ENCODE data around the gene SLN. TPM values are rescaled to one million over a fixed set of nuclear protein-coding genes. Genes with fewer than 3 reads are reported as not detected.

SLN gene
- total RNA-seq, 1 donor from 2014 or later = 0.92 TPM

GRCh38 chr11:107752508-107752907, 40.7 kb upstream of the SLN start:
- ATAC-seq = no peak
- H3K27me3 ChIP-seq (ENCODE audit: low read depth) = no peaks in the 10 kb centered on the region
- H3K27ac ChIP-seq = no peak overlapping the region
- H3K9me3 ChIP-seq = no peaks in the 10 kb centered on the region
- DNase-seq = no peak
- H3K4me3 ChIP-seq = no peak overlapping the region
- H3K36me3 ChIP-seq = no peaks in the 10 kb centered on the region
- H3K4me1 ChIP-seq = no peaks in the 10 kb centered on the region
- no peak for TF ChIP-seq CTCF (IDR thresholded peaks at IDR 0.05)
- intact Hi-C loops (cut with DNase I) = no loop called here

- ATAC-seq (no peak), DNase-seq (no peak)
- Histone ChIP-seq H3K9me3 (no peaks in the 10 kb centered on the region), H3K36me3 (no peaks in the 10 kb centered on the region), H3K27me3 (ENCODE audit: low read depth) (no peaks in the 10 kb centered on the region), H3K4me1 (no peaks in the 10 kb centered on the region), H3K27ac (no peak overlapping the region), H3K4me3 (no peak overlapping the region)
- intact Hi-C loops (cut with DNase I) = no loop called here
- no peak for TF ChIP-seq CTCF (IDR thresholded peaks at IDR 0.05)
Measured at GRCh38 chr11:107751082-107751481, 39.2 kb upstream of the SLN start.

DNA sequence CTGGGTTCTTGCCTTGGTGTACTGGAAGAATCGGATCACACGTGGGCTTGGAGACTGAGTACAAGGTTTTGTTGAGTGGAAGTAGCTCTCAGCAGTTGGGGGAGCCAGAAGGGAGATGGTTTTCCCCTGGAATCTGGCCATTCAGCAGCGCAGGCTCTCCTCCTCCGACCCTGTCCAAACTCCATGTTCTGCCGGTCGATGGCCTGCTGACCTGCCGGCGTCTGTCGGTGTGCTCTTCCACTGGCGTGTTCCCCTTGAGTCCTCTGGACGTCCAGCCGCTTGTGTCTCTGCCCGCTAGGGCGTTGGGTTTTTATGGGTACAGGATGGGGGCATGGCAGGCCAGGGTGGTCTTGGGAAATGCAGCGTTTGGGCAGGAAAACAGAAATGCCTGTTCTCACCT, 38.5 kb upstream of the SLN start:
- H3K36me3 ChIP-seq = no peaks in the 10 kb centered on the region
- no peak for DNase-seq
- H3K4me3 ChIP-seq = no peak overlapping the region
- intact Hi-C loops (cut with DNase I) = no loop called here
- TF ChIP-seq CTCF (IDR thresholded peaks at IDR 0.05) = no peak
- no peaks in the 10 kb centered on the region for H3K27me3 ChIP-seq (ENCODE audit: low read depth)
- no peak for ATAC-seq
- H3K9me3 ChIP-seq = no peaks in the 10 kb centered on the region
- H3K4me1 ChIP-seq = no peaks in the 10 kb centered on the region
- no peak overlapping the region for H3K27ac ChIP-seq

- H3K4me1 ChIP-seq = no peaks in the 10 kb centered on the region
- TF ChIP-seq CTCF (IDR thresholded peaks at IDR 0.05) = no peak
- no peak for DNase-seq
- no peak overlapping the region for H3K27ac ChIP-seq
- H3K36me3 ChIP-seq = no peaks in the 10 kb centered on the region
- H3K27me3 ChIP-seq (ENCODE audit: low read depth) = no peaks in the 10 kb centered on the region
- no peak overlapping the region for H3K4me3 ChIP-seq
- ATAC-seq = no peak
- intact Hi-C loops (cut with DNase I) = no loop called here
- H3K9me3 ChIP-seq = no peaks in the 10 kb centered on the region
Measured at GRCh38 chr11:107747622-107748021, 35.8 kb upstream of the SLN start.

DNA sequence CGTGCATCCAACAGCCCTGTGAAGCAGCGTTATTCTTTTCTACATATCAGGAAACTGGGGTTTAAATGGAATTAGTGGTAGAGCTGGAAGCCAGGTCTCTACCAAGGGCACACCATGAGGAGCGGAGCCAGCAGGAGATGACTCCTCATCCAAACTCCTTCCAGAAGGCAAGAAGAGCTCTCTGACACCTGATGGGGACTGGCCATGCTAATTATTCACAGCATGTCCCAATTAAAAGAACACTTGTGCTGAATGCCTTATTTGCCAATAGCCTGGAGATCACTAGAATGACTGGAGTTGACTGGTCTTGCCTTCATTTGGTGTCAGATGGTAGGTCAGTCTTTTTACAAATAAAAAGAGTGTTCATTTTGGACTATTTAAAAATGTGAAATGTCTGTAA, 32.9 kb upstream of the SLN start:
- no peaks in the 10 kb centered on the region for H3K4me1 ChIP-seq
- DNase-seq (no peak), ATAC-seq (no peak)
- no peak overlapping the region for H3K4me3 ChIP-seq
- no peaks in the 10 kb centered on the region for H3K9me3 ChIP-seq
- no peaks in the 10 kb centered on the region for H3K36me3 ChIP-seq
- TF ChIP-seq CTCF (IDR thresholded peaks at IDR 0.05) = no peak
- no peaks in the 10 kb centered on the region for H3K27me3 ChIP-seq (ENCODE audit: low read depth)
- no peak overlapping the region for H3K27ac ChIP-seq
- intact Hi-C loops (cut with DNase I) = no loop called here

DNA sequence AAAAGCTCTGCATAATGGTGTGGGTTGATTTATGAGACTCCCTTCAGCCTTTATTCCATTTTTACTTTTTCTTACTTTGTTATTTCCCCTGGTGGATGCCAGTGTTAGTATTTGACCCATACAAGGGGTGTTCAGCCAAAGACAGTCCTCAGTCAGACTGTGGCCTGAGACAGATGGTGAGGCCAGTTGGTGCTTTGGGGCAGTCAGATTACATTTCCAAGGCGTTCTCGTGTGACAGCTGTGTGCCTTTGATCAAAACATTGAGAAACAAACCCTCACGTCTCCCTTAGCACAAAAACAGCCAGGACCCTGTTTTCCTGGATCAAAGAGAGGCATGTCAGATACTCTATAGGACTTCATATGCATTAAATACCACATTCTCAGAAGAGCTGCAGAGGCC, 31.3 kb upstream of the SLN start:
- Histone ChIP-seq H3K4me3 (no peak overlapping the region), H3K36me3 (no peaks in the 10 kb centered on the region), H3K4me1 (no peaks in the 10 kb centered on the region), H3K9me3 (no peaks in the 10 kb centered on the region), H3K27me3 (ENCODE audit: low read depth) (no peaks in the 10 kb centered on the region), H3K27ac (no peak overlapping the region)
- ATAC-seq (no peak), DNase-seq (no peak)
- intact Hi-C loops (cut with DNase I) = no loop called here
- TF ChIP-seq CTCF (IDR thresholded peaks at IDR 0.05) = no peak
